Hepatocyte (in vitro differentiated cells): Measurements from ENCODE around the gene CNPPD1. TPM values are rescaled to one million over a fixed set of nuclear protein-coding genes. Genes with fewer than 3 reads are reported as not detected.

ENCODE experiments used
- DNase-seq: peaks from one replicate; pipeline ENCODE4 v3.0.0-alpha.2; 2016; ENCODE audit warnings: low spot score
- H2AFZ ChIP-seq: fragments of 200-600 bp; sonication (generic); 2 replicates; pipeline ENCODE4 v1.6.0; 2016; ENCODE audit warnings: antibody characterized with exemption, mild to moderate bottlenecking
- H3K27ac ChIP-seq: fragments of 200-600 bp; sonication (generic); 2 replicates; pipeline ENCODE4 v1.5.1; 2016; ENCODE audit warnings: mild to moderate bottlenecking
- H3K27me3 ChIP-seq: fragments of 200-600 bp; sonication (generic); 2 replicates; pipeline ENCODE4 v1.6.1; 2016
- H3K36me3 ChIP-seq: fragments of 200-600 bp; sonication (generic); replicated peaks from 2 replicates; pipeline ENCODE4 v1.5.1; 2016; ENCODE audit warnings: low read depth; ENCODE audit not compliant: insufficient read depth
- H3K4me1 ChIP-seq: fragments of 200-600 bp; sonication (generic); 2 replicates; pipeline ENCODE4 v1.5.1; 2016; ENCODE audit warnings: mild to moderate bottlenecking, moderate library complexity; ENCODE audit not compliant: insufficient read depth
- H3K4me2 ChIP-seq: fragments of 200-600 bp; sonication (generic); 2 replicates; pipeline ENCODE4 v1.6.0; 2016
- H3K4me3 ChIP-seq: fragments of 200-600 bp; sonication (generic); 2 replicates; pipeline ENCODE4 v1.5.1; 2016; ENCODE audit warnings: mild to moderate bottlenecking
- H3K79me2 ChIP-seq: fragments of 200-600 bp; sonication (generic); 2 replicates; pipeline ENCODE4 v1.6.0; 2017; ENCODE audit warnings: mild to moderate bottlenecking
- H3K9me2 ChIP-seq: fragments of 200-600 bp; sonication (generic); replicated peaks from 2 replicates; pipeline ENCODE4 v1.6.0; 2017; ENCODE audit warnings: mild to moderate bottlenecking; ENCODE audit not compliant: insufficient read depth
- H3K9me3 ChIP-seq: fragments of 200-600 bp; sonication (generic); 2 replicates; pipeline ENCODE4 v1.5.1; 2016; ENCODE audit warnings: low read depth, mild to moderate bottlenecking
- H4K20me1 ChIP-seq: fragments of 200-600 bp; sonication (generic); 2 replicates; pipeline ENCODE4 v1.6.0; 2016; ENCODE audit warnings: mild to moderate bottlenecking; ENCODE audit not compliant: insufficient read depth, poor library complexity, severe bottlenecking
- EZH2 ChIP-seq: fragments of 200-600 bp; sonication (generic); IDR thresholded peaks from 2 replicates; pipeline ENCODE4 v1.6.1; 2016; ENCODE audit warnings: antibody characterized with exemption, mild to moderate bottlenecking, borderline replicate concordance
- EZH2phosphoT487 ChIP-seq: fragments of 200-600 bp; sonication (generic); IDR thresholded peaks from one replicate; pipeline ENCODE4 v1.6.1; 2018; ENCODE audit warnings: antibody characterized with exemption, mild to moderate bottlenecking, low read depth, moderate library complexity; ENCODE audit not compliant: unreplicated experiment, severe bottlenecking
- WGBS: methylation state at CpG from one replicate; pipeline ENCODE4 v1.1.6; 2016; ENCODE audit warnings: low lambda C conversion rate; ENCODE audit errors: missing lambda C conversion rate; 5-methylcytosine and 5-hydroxymethylcytosine counted together
- polyA plus RNA-seq: library from polyadenylated mRNA; unstranded; fragments of >200 nt; fragmentation: Nextera tagmentation; extraction: Ambion mirVana; gene quantifications from 2 replicates; pipeline ENCODE4 v1.2.1, GENCODE V29; 2016
- total RNA-seq: library from RNA; depleted of rRNA; stranded (reverse); fragments of >200 nt; gene quantifications from 2 replicates; pipeline ENCODE4 v1.2.3, GENCODE V29; 2014
- TF ChIP-seq, protein P1 (sequence below): fragments of 200-600 bp; sonication (generic); IDR thresholded peaks from 2 replicates; pipeline ENCODE4 v1.5.1; 2016; ENCODE audit warnings: antibody characterized with exemption, mild to moderate bottlenecking; ENCODE audit not compliant: poor library complexity

The CNPPD1 gene
- total and polyA plus RNA-seq, 2 experiments from 2014 or later, result 34.0 to 49.4 TPM

DNA sequence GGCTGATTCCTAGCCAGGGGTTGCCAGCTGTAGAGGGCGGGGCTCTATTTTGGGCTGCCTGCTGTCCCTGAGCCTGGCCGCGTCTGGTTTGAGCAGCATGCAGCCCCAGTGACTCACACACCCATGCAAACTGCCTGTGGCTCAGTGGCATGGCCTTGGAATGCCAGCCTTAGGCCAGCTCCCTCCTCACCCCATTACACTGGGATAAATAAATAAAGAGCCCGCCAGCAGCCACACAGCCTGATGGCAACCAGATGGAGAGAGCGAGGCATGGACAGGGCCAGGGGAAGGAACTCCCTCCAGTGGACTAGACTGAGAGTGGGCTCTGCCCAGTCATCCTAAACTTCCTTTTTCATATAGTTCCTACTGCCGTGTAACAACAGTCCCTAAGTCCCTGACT, 34.4 kb downstream of the CNPPD1 start:
- H3K9me2 ChIP-seq, result no peaks in the 10 kb centered on the region
- H3K79me2 ChIP-seq, result no peaks in the 10 kb centered on the region
- 77% methylated on average over 6 of the region's 6 CpGs for WGBS
- H3K27ac ChIP-seq, result no peak overlapping the region
- no peaks in the 10 kb centered on the region for H3K36me3 ChIP-seq
- H4K20me1 ChIP-seq, result no peaks in the 10 kb centered on the region
- H2AFZ ChIP-seq, result no peak overlapping the region
- H3K27me3 ChIP-seq, result no peaks in the 10 kb centered on the region
- no peak overlapping the region for H3K4me2 ChIP-seq
- no peaks in the 10 kb centered on the region for H3K4me1 ChIP-seq
- H3K9me3 ChIP-seq, result no peaks in the 10 kb centered on the region
- DNase-seq, result no peak
- no peak overlapping the region for H3K4me3 ChIP-seq
- TF ChIP-seq EZH2phosphoT487 (no peak), EZH2 (no peak)
- TF ChIP-seq, protein P1, sequence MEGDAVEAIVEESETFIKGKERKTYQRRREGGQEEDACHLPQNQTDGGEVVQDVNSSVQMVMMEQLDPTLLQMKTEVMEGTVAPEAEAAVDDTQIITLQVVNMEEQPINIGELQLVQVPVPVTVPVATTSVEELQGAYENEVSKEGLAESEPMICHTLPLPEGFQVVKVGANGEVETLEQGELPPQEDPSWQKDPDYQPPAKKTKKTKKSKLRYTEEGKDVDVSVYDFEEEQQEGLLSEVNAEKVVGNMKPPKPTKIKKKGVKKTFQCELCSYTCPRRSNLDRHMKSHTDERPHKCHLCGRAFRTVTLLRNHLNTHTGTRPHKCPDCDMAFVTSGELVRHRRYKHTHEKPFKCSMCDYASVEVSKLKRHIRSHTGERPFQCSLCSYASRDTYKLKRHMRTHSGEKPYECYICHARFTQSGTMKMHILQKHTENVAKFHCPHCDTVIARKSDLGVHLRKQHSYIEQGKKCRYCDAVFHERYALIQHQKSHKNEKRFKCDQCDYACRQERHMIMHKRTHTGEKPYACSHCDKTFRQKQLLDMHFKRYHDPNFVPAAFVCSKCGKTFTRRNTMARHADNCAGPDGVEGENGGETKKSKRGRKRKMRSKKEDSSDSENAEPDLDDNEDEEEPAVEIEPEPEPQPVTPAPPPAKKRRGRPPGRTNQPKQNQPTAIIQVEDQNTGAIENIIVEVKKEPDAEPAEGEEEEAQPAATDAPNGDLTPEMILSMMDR, result no peak

DNA sequence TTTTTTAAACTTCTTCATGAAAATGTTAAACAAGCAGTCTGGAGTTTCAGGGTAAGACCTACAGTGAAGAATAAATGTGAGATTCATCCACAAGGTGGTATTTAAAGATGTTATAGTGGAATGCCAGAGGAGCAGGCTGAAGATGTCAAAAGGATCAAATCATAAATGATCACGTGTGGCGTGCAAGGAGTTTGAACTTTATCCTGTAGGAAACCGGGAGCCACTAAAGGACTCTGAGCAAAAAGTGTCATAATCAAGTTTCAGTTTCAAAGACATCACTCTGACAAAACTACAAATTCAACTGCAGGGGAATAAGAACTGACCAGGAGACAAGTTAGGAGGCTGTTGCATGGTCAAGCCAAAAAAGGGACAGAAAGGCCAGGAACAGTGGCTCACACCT, 36.0 kb downstream of the CNPPD1 start:
- Histone ChIP-seq H3K36me3 (no peaks in the 10 kb centered on the region), H3K27ac (no peak overlapping the region), H3K4me1 (no peaks in the 10 kb centered on the region), H3K4me2 (no peak overlapping the region), H3K9me3 (no peaks in the 10 kb centered on the region), H3K4me3 (no peak overlapping the region), H2AFZ (no peak overlapping the region), H3K79me2 (no peaks in the 10 kb centered on the region), H3K9me2 (no peaks in the 10 kb centered on the region), H4K20me1 (no peaks in the 10 kb centered on the region), H3K27me3 (no peaks in the 10 kb centered on the region)
- no peak for DNase-seq
- TF ChIP-seq EZH2 (no peak), EZH2phosphoT487 (no peak)
- TF ChIP-seq, protein P1, result no peak
- WGBS, result 93% methylated on average over 3 of the region's 3 CpGs

DNA sequence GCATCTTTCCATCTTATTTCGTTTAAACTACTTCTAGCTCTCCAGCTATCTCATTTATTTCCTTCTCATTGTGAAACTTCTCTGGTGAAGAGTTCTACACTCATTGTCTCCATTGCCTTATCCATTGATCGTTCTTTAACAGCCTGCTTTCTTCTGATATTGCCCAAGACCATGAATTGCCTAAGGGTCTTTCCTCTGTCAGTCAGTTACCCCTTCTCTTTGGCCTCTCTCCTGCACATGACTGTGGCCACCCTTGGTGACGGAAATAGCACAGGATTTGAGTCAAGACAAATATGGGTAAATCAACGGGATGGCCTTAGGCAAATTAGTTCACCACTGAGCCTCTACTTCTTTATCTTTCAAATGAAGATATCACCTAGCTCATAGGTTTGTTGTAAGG, 42.7 kb downstream of the CNPPD1 start:
- no peak overlapping the region for H3K27ac ChIP-seq
- peaks cover 4% of the 10 kb centered on the region for H3K79me2 ChIP-seq
- WGBS, result 77% methylated on average over 4 of the region's 4 CpGs
- no peaks in the 10 kb centered on the region for H3K9me3 ChIP-seq
- no peaks in the 10 kb centered on the region for H3K27me3 ChIP-seq
- H3K4me1 ChIP-seq, result no peaks in the 10 kb centered on the region
- no peak overlapping the region for H2AFZ ChIP-seq
- no peak for DNase-seq
- H4K20me1 ChIP-seq, result no peaks in the 10 kb centered on the region
- no peak overlapping the region for H3K4me3 ChIP-seq
- H3K4me2 ChIP-seq, result no peak overlapping the region
- no peaks in the 10 kb centered on the region for H3K9me2 ChIP-seq
- TF ChIP-seq EZH2phosphoT487, result no peak
- TF ChIP-seq, protein P1, result no peak
- no peak for TF ChIP-seq EZH2
- H3K36me3 ChIP-seq, result no peaks in the 10 kb centered on the region

DNA sequence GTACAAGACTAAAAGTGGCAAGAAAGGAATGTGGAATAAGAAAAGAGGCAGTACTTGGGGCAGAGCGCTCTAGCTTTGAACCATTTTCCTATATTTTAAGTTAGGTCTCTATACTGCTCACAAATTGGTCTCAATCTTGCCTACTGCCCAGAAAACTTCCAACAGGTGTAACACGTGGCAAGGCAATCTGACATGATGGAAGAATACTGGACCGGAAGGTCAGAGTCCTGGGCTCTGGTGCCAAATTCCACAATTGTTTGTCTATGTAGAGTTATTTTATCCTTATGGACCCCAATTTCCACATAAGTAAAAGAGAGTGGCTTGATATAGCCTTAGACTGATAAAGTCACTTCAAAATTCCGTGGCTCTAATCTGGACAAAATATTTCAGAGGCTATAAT, 45.0 kb downstream of the CNPPD1 start:
- Histone ChIP-seq H3K36me3 (no peaks in the 10 kb centered on the region), H3K4me3 (no peak overlapping the region), H3K4me2 (no peak overlapping the region), H3K4me1 (peaks cover 17% of the 10 kb centered on the region), H3K27me3 (no peaks in the 10 kb centered on the region), H2AFZ (no peak overlapping the region), H3K79me2 (peaks cover 4% of the 10 kb centered on the region), H3K27ac (no peak overlapping the region), H4K20me1 (no peaks in the 10 kb centered on the region), H3K9me3 (no peaks in the 10 kb centered on the region), H3K9me2 (no peaks in the 10 kb centered on the region)
- no peak for TF ChIP-seq EZH2phosphoT487
- TF ChIP-seq, protein P1, result no peak
- TF ChIP-seq EZH2, result no peak
- WGBS, result 85% methylated on average over 4 of the region's 4 CpGs
- DNase-seq, result no peak
